ENCODE data around the gene STX16.

STX16 gene

DNA sequence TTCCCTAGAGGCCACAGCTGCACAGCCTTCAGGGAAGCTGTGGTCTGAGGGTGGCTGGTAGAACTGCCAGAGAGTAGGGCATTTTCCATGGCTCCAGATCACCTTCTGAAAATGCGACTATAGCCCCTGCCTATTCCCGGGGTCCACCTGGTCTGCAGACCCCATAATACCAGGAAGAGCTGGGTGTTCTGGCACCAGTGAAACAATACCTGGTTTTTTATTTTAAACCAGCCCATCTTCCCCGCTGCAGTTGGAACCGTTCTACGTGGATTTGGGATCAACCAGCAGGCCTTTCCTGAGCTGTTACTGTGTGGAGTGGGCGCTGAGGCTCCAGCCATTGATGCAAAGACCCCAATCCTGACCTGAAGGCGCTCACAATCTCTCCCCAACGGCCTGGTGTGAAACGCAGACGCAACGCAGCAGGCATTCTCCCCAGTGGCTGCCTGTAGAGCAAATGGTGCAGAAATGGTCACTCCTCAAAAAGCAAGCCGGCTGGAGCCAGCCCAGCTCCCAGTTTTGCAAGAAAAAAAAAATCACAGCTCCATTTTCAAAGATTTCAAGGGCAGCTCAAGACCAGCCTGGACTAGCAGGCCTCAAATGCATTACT is 52.8 kb downstream of the STX16 start:
- no peak overlapping the region for H3K4me3 ChIP-seq (ENCODE audit: low read depth, low read length)

DNA sequence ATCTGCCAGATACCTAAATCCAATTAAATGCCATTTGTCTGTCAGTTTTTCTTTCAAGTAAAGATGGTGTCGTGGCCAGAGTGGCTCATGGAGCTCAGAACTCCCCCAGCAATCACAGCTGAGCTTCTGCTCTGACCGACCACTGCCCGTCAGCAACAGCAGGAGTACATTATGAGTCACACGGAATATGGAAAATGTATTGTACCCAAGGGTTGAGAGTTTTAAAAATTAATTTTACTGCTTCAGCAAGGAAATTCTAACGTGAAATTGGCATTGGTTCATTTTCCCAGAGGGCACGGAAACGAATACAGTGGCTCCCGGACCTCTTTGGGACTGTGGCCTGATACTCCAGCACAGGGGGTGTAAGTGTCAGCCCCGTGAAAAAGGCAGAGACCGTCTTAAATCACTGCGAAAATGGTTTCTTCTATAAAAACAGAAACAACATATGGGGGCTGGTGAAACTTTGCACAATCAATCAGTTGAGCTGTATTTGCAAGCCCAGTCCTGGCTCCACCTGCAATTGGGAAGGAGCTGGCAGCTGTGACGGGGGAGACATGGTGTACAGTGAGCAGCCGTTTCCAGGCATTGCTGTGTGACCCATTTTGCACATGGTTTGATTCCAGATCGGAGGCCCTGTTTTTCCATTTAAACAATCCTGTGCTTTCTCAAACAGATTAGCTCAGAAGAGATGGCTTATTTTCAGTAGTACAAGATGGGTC is 54.3 kb downstream of the STX16 start:
- H3K4me3 ChIP-seq (ENCODE audit: low read depth, low read length): no peak overlapping the region
- TF ChIP-seq, protein P1, sequence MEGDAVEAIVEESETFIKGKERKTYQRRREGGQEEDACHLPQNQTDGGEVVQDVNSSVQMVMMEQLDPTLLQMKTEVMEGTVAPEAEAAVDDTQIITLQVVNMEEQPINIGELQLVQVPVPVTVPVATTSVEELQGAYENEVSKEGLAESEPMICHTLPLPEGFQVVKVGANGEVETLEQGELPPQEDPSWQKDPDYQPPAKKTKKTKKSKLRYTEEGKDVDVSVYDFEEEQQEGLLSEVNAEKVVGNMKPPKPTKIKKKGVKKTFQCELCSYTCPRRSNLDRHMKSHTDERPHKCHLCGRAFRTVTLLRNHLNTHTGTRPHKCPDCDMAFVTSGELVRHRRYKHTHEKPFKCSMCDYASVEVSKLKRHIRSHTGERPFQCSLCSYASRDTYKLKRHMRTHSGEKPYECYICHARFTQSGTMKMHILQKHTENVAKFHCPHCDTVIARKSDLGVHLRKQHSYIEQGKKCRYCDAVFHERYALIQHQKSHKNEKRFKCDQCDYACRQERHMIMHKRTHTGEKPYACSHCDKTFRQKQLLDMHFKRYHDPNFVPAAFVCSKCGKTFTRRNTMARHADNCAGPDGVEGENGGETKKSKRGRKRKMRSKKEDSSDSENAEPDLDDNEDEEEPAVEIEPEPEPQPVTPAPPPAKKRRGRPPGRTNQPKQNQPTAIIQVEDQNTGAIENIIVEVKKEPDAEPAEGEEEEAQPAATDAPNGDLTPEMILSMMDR (IDR thresholded peaks at IDR 0.05; ENCODE audit: borderline replicate concordance, insufficient read depth, low read depth, low read length): no peak

More for the DNA sequence above, 52.8 kb downstream of the STX16 start:
- TF ChIP-seq, protein P1 (IDR thresholded peaks at IDR 0.05; ENCODE audit: borderline replicate concordance, insufficient read depth, low read depth, low read length): no peak

DNA sequence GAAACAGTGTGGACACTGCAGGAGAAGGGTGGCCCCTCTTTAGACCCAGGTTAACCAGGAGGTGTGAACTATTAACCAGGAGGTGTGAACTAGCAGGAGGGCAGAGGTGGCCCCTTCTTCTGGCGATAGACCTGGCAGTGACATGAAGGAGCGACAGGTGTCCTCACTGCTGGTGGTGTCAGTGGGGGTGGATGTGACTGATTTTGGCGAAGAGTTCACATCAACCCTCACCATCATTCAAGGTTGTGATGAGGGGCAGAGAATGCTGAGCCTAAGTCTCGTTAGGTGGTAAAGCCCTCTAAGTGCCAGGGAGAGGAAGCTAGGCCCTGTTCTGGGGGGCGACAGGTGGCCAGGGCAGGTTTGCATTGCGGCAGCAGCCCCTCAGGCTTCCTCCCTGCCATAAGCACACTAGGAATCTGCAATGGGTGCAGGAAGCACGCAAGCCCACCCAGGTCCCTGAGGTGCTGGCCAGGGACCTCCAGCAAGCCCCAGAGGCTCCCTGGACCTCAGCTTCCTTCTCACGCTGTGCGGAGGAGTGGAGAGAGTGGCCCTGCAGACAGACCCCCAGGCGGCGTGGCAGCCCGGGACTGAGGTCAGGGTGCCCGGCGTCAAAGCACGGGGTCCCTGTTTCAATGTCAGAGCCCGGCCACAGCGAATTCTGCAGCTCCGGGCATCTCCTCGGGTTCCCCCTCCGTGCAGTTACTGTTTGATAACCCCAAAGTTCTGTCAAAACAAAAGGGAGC is 55.2 kb downstream of the STX16 start:
- H3K4me3 ChIP-seq (ENCODE audit: low read depth, low read length): no peak overlapping the region
- TF ChIP-seq, protein P1 (IDR thresholded peaks at IDR 0.05; ENCODE audit: borderline replicate concordance, insufficient read depth, low read depth, low read length): no peak

DNA sequence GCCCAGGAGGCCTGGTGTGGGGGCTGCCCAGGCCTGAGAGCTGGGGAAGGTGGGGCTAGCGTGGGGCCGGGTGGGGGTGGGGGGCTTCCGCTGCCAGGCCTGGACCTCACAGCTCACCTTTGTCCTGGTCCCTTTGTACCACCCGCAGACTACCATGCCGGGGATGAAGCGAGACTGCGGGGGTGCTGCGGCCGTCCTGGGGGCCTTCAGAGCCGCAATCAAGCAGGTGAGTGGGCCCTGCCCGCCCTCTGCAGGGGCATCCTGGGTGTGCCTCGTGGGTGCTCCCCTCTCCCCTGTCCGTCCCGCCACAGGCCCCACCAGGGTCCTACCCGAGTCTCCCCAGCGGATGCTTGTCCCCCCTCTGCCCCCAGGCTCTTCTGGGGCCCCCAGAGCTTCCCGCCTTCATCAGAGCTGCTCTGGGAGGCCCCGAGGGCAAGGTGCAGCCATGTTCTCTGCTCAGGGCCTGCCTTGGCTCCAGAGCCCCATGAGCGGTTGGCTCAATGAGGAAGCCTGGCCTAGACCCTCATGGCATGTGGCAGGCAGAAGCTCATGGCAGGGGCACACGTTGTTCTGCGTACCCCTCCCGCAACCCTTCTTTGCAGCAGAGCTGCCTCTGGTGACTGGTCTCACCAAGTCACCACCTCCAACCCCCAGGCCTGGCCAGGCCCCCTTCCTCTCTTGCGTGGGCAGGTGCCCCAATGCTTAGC is 56.0 kb downstream of the STX16 start:
- H3K4me3 ChIP-seq (ENCODE audit: low read depth, low read length): no peak overlapping the region
- TF ChIP-seq, protein P1 (IDR thresholded peaks at IDR 0.05; ENCODE audit: borderline replicate concordance, insufficient read depth, low read depth, low read length): no peak

DNA sequence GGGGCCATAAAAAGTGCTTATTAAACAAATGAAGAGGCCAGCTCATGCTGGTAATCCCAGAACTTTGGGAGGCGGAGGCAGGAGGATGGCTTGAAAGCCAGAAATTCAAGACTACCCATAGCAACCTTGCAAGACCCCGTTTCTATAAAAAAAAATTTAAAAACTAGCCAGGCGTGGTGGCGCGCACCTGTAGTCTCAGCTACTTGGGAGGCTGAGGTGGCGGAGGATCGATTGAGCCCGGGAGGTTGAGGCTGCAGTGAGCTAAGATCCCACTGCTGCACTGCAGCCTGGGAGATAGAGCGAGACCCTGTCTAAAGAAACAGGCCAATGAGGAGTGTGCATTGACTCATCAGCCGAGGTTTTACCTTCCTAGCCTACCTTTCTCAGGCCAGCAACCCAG is 56.7 kb downstream of the STX16 start:
- H3K4me3 ChIP-seq (ENCODE audit: low read depth, low read length): no peak overlapping the region
- TF ChIP-seq, protein P1 (IDR thresholded peaks at IDR 0.05; ENCODE audit: borderline replicate concordance, insufficient read depth, low read depth, low read length): no peak

DNA sequence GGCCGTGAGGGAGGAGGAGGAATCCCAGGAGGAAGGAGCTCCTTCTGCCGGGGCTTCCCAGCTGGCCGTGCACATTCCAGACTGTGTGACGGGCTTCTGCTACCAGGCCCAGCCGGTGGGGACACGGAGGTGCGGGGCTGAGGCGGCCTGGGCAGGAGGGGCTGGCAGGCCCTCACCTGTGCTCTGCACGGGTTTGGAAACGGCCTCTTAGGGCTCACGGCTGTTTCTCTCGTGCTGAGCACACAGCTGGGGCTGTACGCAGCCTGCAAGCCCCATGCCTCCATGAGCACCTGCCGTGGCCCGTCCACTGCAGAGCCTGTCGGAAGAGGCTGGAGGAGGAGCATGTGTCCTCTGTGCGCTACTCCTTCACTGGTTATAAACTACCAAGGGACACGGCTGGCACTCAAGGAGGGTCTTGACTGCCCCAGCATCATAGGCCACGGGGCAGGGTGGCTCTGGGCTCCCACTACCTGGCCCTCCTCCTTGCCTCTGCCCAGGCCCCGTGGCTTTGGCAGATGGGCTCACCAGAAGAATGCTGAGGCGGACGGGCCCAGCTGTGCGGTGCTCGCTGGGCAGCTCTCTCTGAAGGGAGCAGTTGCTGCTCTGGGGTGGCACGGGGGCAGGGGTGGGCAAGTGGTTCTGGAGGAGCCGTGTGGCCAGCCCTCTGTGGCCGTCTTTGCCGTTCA is 57.3 kb downstream of the STX16 start:
- TF ChIP-seq, protein P1 (IDR thresholded peaks at IDR 0.05; ENCODE audit: borderline replicate concordance, insufficient read depth, low read depth, low read length): no peak
- no peak overlapping the region for H3K4me3 ChIP-seq (ENCODE audit: low read depth, low read length)

All from GM12875 (cell line).